HCT116 (cell line): ENCODE results near the gene ZBTB39. TPM values are rescaled to one million over a fixed set of nuclear protein-coding genes. Genes with fewer than 3 reads are reported as not detected.

ENCODE experiments used
- ATAC-seq: fragments of 200-7000 bp; cut with Tn5 transposase; 2 replicates; pipeline ENCODE4 v1.9.1; 2020; ENCODE audit warnings: mild to moderate bottlenecking, moderate library complexity
- BruUV-seq: library from RNA; stranded (reverse); fragments of 400-500 nt; replicated peaks from 2 replicates; lab custom pipeline; 2021; lab: Mats Ljungman, UMichigan
- CTCF ChIA-PET: fragments of 300-600 bp; sonication (Branson Sonifier 250); formaldehyde crosslinking; loops from one replicate; lab custom pipeline; 2021; ENCODE audit warnings: antibody characterized with exemption; lab: Charles Lee
- POLR2A ChIA-PET: fragments of 300-600, 350-600 bp; sonication (Branson Sonifier 250); formaldehyde crosslinking; loops from one replicate; lab custom pipeline; 2021; ENCODE audit warnings: antibody characterized with exemption; lab: Charles Lee
- RAD21 ChIA-PET, 2 experiments: fragments of 300-600 bp; sonication (Branson Sonifier 250); formaldehyde crosslinking; loops; one replicate each; lab custom pipeline; 2023; ENCODE audit warnings: low total read pairs in 2 of 2; ENCODE audit not compliant: uncharacterized antibody in 2 of 2, unreplicated experiment in 2 of 2, low non-redundant PET in 1 of 2; lab: Charles Lee
- DNase-seq: peaks from one replicate; pipeline ENCODE4 v3.0.0-alpha.2; 2010; ENCODE audit warnings: low read depth, low spot score
- H2AFZ ChIP-seq: fragments of 200-600 bp; shearing (Covaris generic), sonication (generic); 2 replicates; pipeline ENCODE4 v1.6.1; 2017; ENCODE audit warnings: low read depth, mixed run types, mixed read lengths, antibody characterized with exemption, low read length; ENCODE audit not compliant: poor library complexity, severe bottlenecking
- H3K27ac ChIP-seq: 2 replicates; pipeline ENCODE4 v1.5.1; 2012; ENCODE audit warnings: low read depth, low read length
- H3K27me3 ChIP-seq: fragments of 200-600 bp; sonication (generic); 2 replicates; pipeline ENCODE4 v1.6.1; 2016; ENCODE audit warnings: mixed run types, low read length, mixed read lengths; ENCODE audit not compliant: insufficient read depth
- H3K36me3 ChIP-seq, 2 experiments: fragments of 200-500 bp in 1 of 2; fragments of 200-600 bp in 1 of 2; sonication (Bioruptor generic) in 1 of 2; sonication (generic) in 1 of 2; 2 replicates each; pipeline versions ENCODE4 v1.5.1 to v1.6.1; 2014 to 2016; ENCODE audit warnings: low read length in 2 of 2, inconsistent platforms in 1 of 2, mixed read lengths in 1 of 2, mixed run types in 1 of 2; ENCODE audit not compliant: insufficient read depth in 2 of 2, control insufficient read depth in 1 of 2
- H3K4me1 ChIP-seq, 2 experiments: fragments of 200-600 bp in 1 of 2; sonication (generic) in 1 of 2; 2 replicates each; pipeline versions ENCODE4 v1.5.1 to v1.6.1; 2012 to 2017; ENCODE audit warnings: low read length in 2 of 2, inconsistent platforms in 1 of 2, mild to moderate bottlenecking in 1 of 2, mixed read lengths in 1 of 2, mixed run types in 1 of 2, moderate library complexity in 1 of 2; ENCODE audit not compliant: insufficient read depth in 2 of 2, control insufficient read depth in 1 of 2
- H3K4me2 ChIP-seq: fragments of 200-600 bp; sonication (generic); 2 replicates; pipeline ENCODE4 v1.6.1; 2017; ENCODE audit warnings: mixed run types, low read length, mixed read lengths
- H3K4me3 ChIP-seq, 2 experiments: fragments of 200-600 bp in 1 of 2; sonication (generic) in 1 of 2; replicated peaks in 1 of 2; 2 replicates each; pipeline ENCODE4 v1.5.1; 2011 to 2016; ENCODE audit warnings: low read length in 2 of 2, control low read depth in 1 of 2, low read depth in 1 of 2, mild to moderate bottlenecking in 1 of 2, mixed read lengths in 1 of 2, mixed run types in 1 of 2
- H3K79me2 ChIP-seq: fragments of 200-600 bp; sonication (generic); 2 replicates; pipeline ENCODE4 v1.6.1; 2017; ENCODE audit warnings: mild to moderate bottlenecking, mixed run types, low read length, moderate library complexity, mixed read lengths; ENCODE audit not compliant: insufficient read depth
- H3K9ac ChIP-seq: fragments of 200-600 bp; sonication (generic); 2 replicates; pipeline ENCODE4 v1.6.1; 2016; ENCODE audit warnings: low read length, mixed read lengths
- H3K9me2 ChIP-seq: fragments of 200-600 bp; sonication (generic), shearing (Covaris generic); 2 replicates; pipeline ENCODE4 v1.6.1; 2017; ENCODE audit warnings: mixed run types, mild to moderate bottlenecking, moderate library complexity; ENCODE audit not compliant: insufficient read depth
- H3K9me3 ChIP-seq, 2 experiments: fragments of 200-500 bp in 1 of 2; fragments of 200-600 bp in 1 of 2; sonication (Bioruptor generic) in 1 of 2; sonication (generic) in 1 of 2; 2 replicates each; pipeline ENCODE4 v1.6.1; 2014 to 2017; ENCODE audit warnings: low read length in 2 of 2, mixed read lengths in 2 of 2, inconsistent platforms in 1 of 2, low read depth in 1 of 2, mild to moderate bottlenecking in 1 of 2, mixed run types in 1 of 2, moderate library complexity in 1 of 2; ENCODE audit not compliant: control insufficient read depth in 1 of 2, insufficient read depth in 1 of 2
- H4K20me1 ChIP-seq: fragments of 200-600 bp; sonication (generic), shearing (Covaris generic); 2 replicates; pipeline ENCODE4 v1.6.1; 2017; ENCODE audit warnings: mixed run types, mild to moderate bottlenecking, moderate library complexity; ENCODE audit not compliant: insufficient read depth
- CBX3 ChIP-seq: IDR thresholded peaks from 2 replicates; pipeline ENCODE4 v1.6.1; 2012; ENCODE audit warnings: low read depth
- CEBPB ChIP-seq: IDR thresholded peaks from 2 replicates; pipeline ENCODE4 v1.6.1; 2012; ENCODE audit warnings: low read depth
- EGR1 ChIP-seq: IDR thresholded peaks from 2 replicates; pipeline ENCODE4 v1.6.1; 2012; ENCODE audit warnings: low read depth
- ELF1 ChIP-seq: IDR thresholded peaks from 2 replicates; pipeline ENCODE4 v1.6.1; 2012; ENCODE audit warnings: low read depth, borderline replicate concordance
- EZH2 ChIP-seq: fragments of 200-600 bp; sonication (generic); IDR thresholded peaks from 2 replicates; pipeline ENCODE4 v1.6.1; 2017; ENCODE audit warnings: antibody characterized with exemption, mixed run types
- EZH2phosphoT487 ChIP-seq: fragments of 200-600 bp; IDR thresholded peaks from 2 replicates; pipeline ENCODE4 v1.6.1; 2018; ENCODE audit warnings: antibody characterized with exemption, borderline replicate concordance
- FOSL1 ChIP-seq: IDR thresholded peaks from 2 replicates; pipeline ENCODE4 v1.6.1; 2012; ENCODE audit warnings: low read depth
- MAX ChIP-seq: IDR thresholded peaks from 2 replicates; pipeline ENCODE4 v1.6.1; 2012
- POLR2A ChIP-seq: IDR thresholded peaks from 2 replicates; pipeline ENCODE4 v1.7.0; 2011; ENCODE audit warnings: borderline replicate concordance; ENCODE audit not compliant: insufficient read depth, insufficient read length; ENCODE audit errors: extremely low read depth
- POLR2AphosphoS5 ChIP-seq: IDR thresholded peaks from 2 replicates; pipeline ENCODE4 v1.6.1; 2011; ENCODE audit warnings: mild to moderate bottlenecking, low read depth, low read length, moderate library complexity
- RAD21 ChIP-seq: IDR thresholded peaks from 2 replicates; pipeline ENCODE4 v1.6.1; 2012; ENCODE audit warnings: low read depth, mild to moderate bottlenecking
- REST ChIP-seq: IDR thresholded peaks from 2 replicates; pipeline ENCODE4 v1.6.1; 2012; ENCODE audit warnings: low read depth
- SP1 ChIP-seq: IDR thresholded peaks from 2 replicates; pipeline ENCODE4 v1.6.1; 2012; ENCODE audit warnings: low read depth
- SRF ChIP-seq: IDR thresholded peaks from 2 replicates; pipeline ENCODE4 v1.6.1; 2012; ENCODE audit warnings: low read depth
- YY1 ChIP-seq: IDR thresholded peaks from 2 replicates; pipeline ENCODE4 v1.6.1; 2011; ENCODE audit warnings: low read length, low read depth, moderate library complexity, mild to moderate bottlenecking; ENCODE audit not compliant: insufficient replicate concordance; ENCODE audit errors: extremely low read depth
- ZNF274 ChIP-seq: fragments of 200-500 bp; sonication (Bioruptor generic); IDR thresholded peaks from 2 replicates; pipeline ENCODE4 v1.6.1; 2014; ENCODE audit warnings: mild to moderate bottlenecking, low read depth, low read length, inconsistent platforms
- intact Hi-C: fragments of 100-400 bp; cut with micrococcal nuclease; formaldehyde crosslinking; loops from 2 replicates; pipeline ENCODE4 v1.10.0; 2022
- total RNA-seq: library from RNA; stranded (reverse); gene quantifications from one replicate; pipeline ENCODE4 v1.2.1, GENCODE V29; 2021; ENCODE audit not compliant: unreplicated experiment

The ZBTB39 gene
- total RNA-seq, 1 experiment from 2014 or later, result 12.3 TPM

GRCh38 chr12:57042695-57043094, 36.3 kb upstream of the ZBTB39 start:
- H3K9me2 ChIP-seq, result no peaks in the 10 kb centered on the region
- ChIA-PET RAD21 (no interaction called here), POLR2A (no interaction called here), CTCF (no interaction called here)
- H3K79me2 ChIP-seq, result no peaks in the 10 kb centered on the region
- peaks cover 20% of the 10 kb centered on the region; the same call in 1 of the 2 replicates for H3K27me3 ChIP-seq
- no peak for TF ChIP-seq SP1
- TF ChIP-seq YY1, result no peak
- TF ChIP-seq EZH2, result no peak
- no peak for TF ChIP-seq POLR2AphosphoS5
- no peak for TF ChIP-seq MAX
- no peak for TF ChIP-seq FOSL1
- no TSS peak for BruUV-seq
- intact Hi-C loops, result no loop called here
- no peaks in the 10 kb centered on the region for H3K9me3 ChIP-seq
- H3K4me1 ChIP-seq, result peaks cover 0 to 3% of the 10 kb centered on the region in 2 experiments; a peak in 1 of 4 replicates
- H3K4me2 ChIP-seq, result no peak overlapping the region
- no peak overlapping the region for H3K27ac ChIP-seq
- no peak for ATAC-seq
- no peak overlapping the region for H3K9ac ChIP-seq
- DNase-seq, result no peak
- no peak overlapping the region for H2AFZ ChIP-seq
- H3K36me3 ChIP-seq, result no peaks in the 10 kb centered on the region
- no peaks in the 10 kb centered on the region for H4K20me1 ChIP-seq
- H3K4me3 ChIP-seq, result no peak overlapping the region

GRCh38 chr12:57040750-57041149, 34.4 kb upstream of the ZBTB39 start:
- Histone ChIP-seq H3K9ac (no peak overlapping the region), H3K27me3 (peaks cover 20% of the 10 kb centered on the region; the same call in 1 of the 2 replicates), H3K9me2 (no peaks in the 10 kb centered on the region), H3K4me3 (no peak overlapping the region), H3K36me3 (no peaks in the 10 kb centered on the region), H3K9me3 (no peaks in the 10 kb centered on the region), H3K4me2 (no peak overlapping the region), H3K4me1 (no peaks in the 10 kb centered on the region), H3K79me2 (no peaks in the 10 kb centered on the region), H4K20me1 (no peaks in the 10 kb centered on the region), H2AFZ (no peak overlapping the region), H3K27ac (no peak overlapping the region)
- ChIA-PET RAD21 (no interaction called here), POLR2A (interaction anchor here (1.4 kb wide), 1 partner anchor 9 kb away, joined by 3 read pairs; no protein-coding TSS in a partner anchor), CTCF (interaction anchor here (1.0 to 1.9 kb wide), 3 partner anchors 9 to 142 kb away, joined by 3 to 4 read pairs (median 3); partner anchors contain the start of gene MYO1A)
- TF ChIP-seq REST (no peak), RAD21 (no peak), ELF1 (no peak), SP1 (no peak), ZNF274 (no peak), EGR1 (no peak), CEBPB (no peak), SRF (no peak), EZH2phosphoT487 (no peak), EZH2 (no peak), CBX3 (no peak), POLR2A (no peak)
- DNase-seq, result no peak
- no TSS peak for BruUV-seq
- no peak for ATAC-seq
- intact Hi-C loops, result no loop called here
